K562 (cell line): ENCODE data around the gene UBXN2A. TPM values are rescaled to one million over a fixed set of nuclear protein-coding genes. Genes with fewer than 3 reads are reported as not detected.

ENCODE experiments used
- ARNT ChIP-seq, 2 experiments: fragments of 450-650 bp; IDR thresholded peaks; 2 replicates each; pipeline ENCODE4 v1.6.1; 2016; ENCODE audit warnings: mild to moderate bottlenecking in 1 of 2
- EGR1 ChIP-seq: fragments of 450-650 bp; conservative IDR thresholded peaks from 2 replicates; pipeline ENCODE4 v1.6.1; 2017; ENCODE audit warnings: mild to moderate bottlenecking
- FOXK1 ChIP-seq: sonication (generic); formaldehyde crosslinking; IDR thresholded peaks from 2 replicates; pipeline ENCODE4 v1.8.0; 2022; ENCODE audit warnings: missing genetic modification reagents, mild to moderate bottlenecking, borderline replicate concordance
- HDAC8 ChIP-seq: fragments of 450-650 bp; IDR thresholded peaks from 2 replicates; pipeline ENCODE4 v1.6.1; 2016; ENCODE audit warnings: mild to moderate bottlenecking, missing genetic modification characterization, moderate library complexity, missing compliant biosample characterization
- KAT7 ChIP-seq: sonication (generic); formaldehyde crosslinking; IDR thresholded peaks from 2 replicates; pipeline ENCODE4 v1.8.0; 2022; ENCODE audit warnings: missing genetic modification reagents, mild to moderate bottlenecking, borderline replicate concordance
- NRF1 ChIP-seq, 2 experiments: fragments of 450-650 bp; IDR thresholded peaks in 1 of 2; conservative IDR thresholded peaks in 1 of 2; 2 replicates each; pipeline ENCODE4 v1.6.1; 2014; ENCODE audit warnings: mild to moderate bottlenecking in 2 of 2
- PHF21A ChIP-seq: fragments of 450-650 bp; IDR thresholded peaks from 2 replicates; pipeline ENCODE4 v1.6.1; 2017; ENCODE audit warnings: low read depth, borderline replicate concordance
- POLR2A ChIP-seq: fragments of 450-650 bp; conservative IDR thresholded peaks from 2 replicates; pipeline ENCODE4 v1.6.1; 2016
- ZNF24 ChIP-seq: fragments of 450-650 bp; IDR thresholded peaks from 2 replicates; pipeline ENCODE4 v1.6.1; 2016
- polyA plus RNA-seq, 8 experiments: library from polyadenylated mRNA; depleted of rRNA in 4 of 8; stranded (reverse) in 5 of 8; unstranded in 3 of 8; fragments of >200 nt; fragmentation: Nextera tagmentation in 2 of 8; fragmentation: Illumina TruSeq in 1 of 8; extraction: Ambion mirVana in 2 of 8; extraction: Trizol in 1 of 8; gene quantifications; 2 replicates each; pipeline versions ENCODE4 v1.2.1 to v1.2.3, GENCODE V29; 2011 to 2014; ENCODE audit warnings: inconsistent platforms in 1 of 8, missing spikeins in 1 of 8
- total RNA-seq, 7 experiments: library from RNA; depleted of rRNA in 6 of 7; stranded (reverse); fragments of >200 nt in 6 of 7; fragmentation: Illumina TruSeq in 2 of 7; extraction: Trizol in 2 of 7; gene quantifications; 2 replicates each; pipeline versions ENCODE4 v1.2.1 to v1.2.3, GENCODE V29; 2011 to 2021; ENCODE audit warnings: low replicate concordance in 1 of 7
- TF ChIP-seq, protein P1 (sequence below), 2 experiments: fragments of 450-650 bp; IDR thresholded peaks; 2 replicates each; pipeline ENCODE4 v1.6.1; 2016; ENCODE audit warnings: mild to moderate bottlenecking in 2 of 2, borderline replicate concordance in 1 of 2, low read depth in 1 of 2, moderate library complexity in 1 of 2
- TF ChIP-seq, protein P2 (sequence below): fragments of 200-400 bp; formaldehyde crosslinking; IDR thresholded peaks from 2 replicates; pipeline ENCODE4 v1.6.1; 2017; ENCODE audit warnings: mild to moderate bottlenecking, low read depth, low read length, moderate library complexity
- TF ChIP-seq, protein P3 (sequence below): fragments of 250-450 bp; sonication (Bioruptor Pico); IDR thresholded peaks from 2 replicates; pipeline ENCODE4 v1.9.0; 2021; ENCODE audit warnings: mild to moderate bottlenecking
- TF ChIP-seq, protein P4 (sequence below): fragments of 450-650 bp; IDR thresholded peaks from one replicate; pipeline ENCODE4 v1.6.1; 2018; ENCODE audit warnings: mild to moderate bottlenecking, moderate library complexity; ENCODE audit not compliant: partially characterized antibody

The UBXN2A gene
- total and polyA plus RNA-seq, 9 of the 15 experiments (the other 6 are each of a cell fraction or from before 2014, with no cell fraction given) = 3.4 to 25.6 (median 16.0) TPM

DNA sequence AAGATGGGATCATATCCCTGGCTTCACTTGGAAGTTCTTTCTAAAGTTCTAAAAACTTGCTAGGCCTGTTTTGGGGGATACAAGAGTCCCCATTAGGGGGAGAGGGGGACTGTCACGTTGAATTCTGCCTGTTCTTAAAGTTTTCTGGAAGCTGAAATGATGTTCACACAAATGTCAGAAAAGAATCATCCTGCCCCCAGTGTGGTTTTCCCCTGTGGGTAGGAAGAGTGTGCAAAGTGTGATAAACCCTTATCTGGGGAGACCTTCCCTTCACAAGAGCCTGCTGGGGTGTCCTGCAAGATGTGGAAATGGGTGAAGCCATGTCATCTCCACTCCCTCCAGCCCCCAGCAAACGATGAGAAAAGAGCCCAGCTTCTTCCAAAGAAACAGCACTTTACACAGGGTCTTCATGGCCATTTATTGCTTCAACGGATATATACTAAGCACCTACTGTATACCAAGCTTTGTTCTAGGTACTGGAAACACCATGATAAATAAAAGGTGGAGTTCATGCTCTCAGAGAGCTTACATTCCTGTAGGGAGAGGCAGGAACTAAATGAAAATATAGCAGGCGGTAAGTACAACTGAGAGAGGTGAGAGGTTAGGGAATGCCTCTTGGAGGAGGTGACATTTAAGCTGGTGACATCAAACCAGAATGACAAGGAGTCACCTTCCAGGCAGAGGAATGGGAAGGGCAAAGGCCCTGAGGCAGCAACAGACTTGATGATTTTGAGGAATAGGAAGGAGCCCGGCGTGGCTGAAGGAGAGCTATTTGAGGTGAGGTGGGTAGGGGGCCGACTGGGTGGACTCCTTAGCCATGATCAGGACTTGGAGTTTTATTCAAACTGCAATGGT lies 71.2 kb downstream of the UBXN2A start (continued):
- TF ChIP-seq, protein P1, sequence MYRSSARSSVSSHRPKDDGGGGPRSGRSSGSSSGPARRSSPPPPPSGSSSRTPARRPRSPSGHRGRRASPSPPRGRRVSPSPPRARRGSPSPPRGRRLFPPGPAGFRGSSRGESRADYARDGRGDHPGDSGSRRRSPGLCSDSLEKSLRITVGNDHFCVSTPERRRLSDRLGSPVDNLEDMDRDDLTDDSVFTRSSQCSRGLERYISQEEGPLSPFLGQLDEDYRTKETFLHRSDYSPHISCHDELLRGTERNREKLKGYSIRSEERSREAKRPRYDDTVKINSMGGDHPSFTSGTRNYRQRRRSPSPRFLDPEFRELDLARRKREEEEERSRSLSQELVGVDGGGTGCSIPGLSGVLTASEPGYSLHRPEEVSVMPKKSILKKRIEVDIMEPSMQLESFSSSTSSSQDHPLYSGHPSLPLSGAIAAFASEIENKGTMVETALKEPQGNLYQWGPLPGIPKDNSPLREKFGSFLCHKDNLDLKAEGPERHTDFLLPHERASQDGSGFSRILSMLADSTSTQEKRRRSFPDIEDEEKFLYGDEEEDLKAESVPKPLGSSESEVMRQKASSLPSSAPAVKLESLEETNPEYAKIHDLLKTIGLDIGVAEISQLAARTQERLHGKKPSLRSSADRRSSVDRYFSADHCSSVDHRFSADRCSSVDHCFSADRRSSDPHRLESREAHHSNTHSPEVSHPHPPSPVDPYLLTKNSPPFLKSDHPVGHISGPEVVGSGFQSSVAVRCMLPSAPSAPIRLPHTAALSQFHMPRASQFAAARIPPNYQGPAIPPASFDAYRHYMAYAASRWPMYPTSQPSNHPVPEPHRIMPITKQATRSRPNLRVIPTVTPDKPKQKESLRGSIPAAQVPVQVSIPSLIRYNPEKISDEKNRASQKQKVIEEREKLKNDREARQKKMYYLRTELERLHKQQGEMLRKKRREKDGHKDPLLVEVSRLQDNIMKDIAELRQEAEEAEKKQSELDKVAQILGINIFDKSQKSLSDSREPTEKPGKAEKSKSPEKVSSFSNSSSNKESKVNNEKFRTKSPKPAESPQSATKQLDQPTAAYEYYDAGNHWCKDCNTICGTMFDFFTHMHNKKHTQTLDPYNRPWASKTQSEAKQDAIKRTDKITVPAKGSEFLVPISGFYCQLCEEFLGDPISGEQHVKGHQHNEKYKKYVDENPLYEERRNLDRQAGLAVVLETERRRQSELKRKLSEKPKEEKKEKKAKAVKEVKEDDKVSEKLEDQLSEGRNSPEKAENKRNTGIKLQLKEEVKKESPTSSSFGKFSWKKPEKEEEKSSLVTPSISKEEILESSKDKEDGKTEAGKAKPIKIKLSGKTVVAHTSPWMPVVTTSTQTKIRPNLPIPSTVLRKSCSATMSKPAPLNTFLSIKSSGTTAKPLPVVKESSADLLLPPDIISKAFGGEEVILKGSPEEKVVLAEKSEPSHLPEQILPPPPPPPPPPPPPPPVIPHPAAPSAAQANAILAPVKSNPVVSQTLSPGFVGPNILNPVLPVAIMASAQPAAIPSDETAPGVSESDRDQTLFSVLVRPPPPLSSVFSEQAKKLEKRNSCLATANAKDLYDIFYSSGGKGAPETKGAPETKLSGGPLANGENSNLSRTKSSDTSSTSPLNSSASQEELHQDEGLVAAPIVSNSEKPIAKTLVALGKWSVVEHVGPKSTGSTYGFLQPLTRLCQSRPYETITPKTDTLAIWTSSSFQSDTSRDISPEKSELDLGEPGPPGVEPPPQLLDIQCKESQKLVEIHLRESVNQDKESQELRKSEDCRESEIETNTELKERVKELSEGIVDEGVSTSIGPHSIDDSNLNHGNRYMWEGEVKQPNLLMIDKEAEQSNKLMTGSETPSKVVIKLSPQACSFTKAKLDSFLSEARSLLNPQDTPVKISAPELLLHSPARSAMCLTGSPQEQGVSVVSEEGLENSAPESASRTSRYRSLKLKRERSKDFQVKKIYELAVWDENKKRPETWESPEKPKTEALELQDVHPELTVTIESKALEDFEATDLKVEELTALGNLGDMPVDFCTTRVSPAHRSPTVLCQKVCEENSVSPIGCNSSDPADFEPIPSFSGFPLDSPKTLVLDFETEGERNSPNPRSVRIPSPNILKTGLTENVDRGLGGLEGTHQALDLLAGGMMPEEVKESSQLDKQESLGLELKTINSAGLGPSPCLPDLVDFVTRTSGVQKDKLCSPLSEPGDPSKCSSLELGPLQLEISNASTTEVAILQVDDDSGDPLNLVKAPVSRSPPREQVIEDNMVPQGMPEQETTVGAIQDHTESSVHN (IDR thresholded peaks at IDR 0.05; ENCODE audit: borderline replicate concordance in 1 of 2, low read depth in 1 of 2) = peak in 1 of 2 experiments; percentile 63; a peak in 1 of 4 replicates
- TF ChIP-seq, protein P2, sequence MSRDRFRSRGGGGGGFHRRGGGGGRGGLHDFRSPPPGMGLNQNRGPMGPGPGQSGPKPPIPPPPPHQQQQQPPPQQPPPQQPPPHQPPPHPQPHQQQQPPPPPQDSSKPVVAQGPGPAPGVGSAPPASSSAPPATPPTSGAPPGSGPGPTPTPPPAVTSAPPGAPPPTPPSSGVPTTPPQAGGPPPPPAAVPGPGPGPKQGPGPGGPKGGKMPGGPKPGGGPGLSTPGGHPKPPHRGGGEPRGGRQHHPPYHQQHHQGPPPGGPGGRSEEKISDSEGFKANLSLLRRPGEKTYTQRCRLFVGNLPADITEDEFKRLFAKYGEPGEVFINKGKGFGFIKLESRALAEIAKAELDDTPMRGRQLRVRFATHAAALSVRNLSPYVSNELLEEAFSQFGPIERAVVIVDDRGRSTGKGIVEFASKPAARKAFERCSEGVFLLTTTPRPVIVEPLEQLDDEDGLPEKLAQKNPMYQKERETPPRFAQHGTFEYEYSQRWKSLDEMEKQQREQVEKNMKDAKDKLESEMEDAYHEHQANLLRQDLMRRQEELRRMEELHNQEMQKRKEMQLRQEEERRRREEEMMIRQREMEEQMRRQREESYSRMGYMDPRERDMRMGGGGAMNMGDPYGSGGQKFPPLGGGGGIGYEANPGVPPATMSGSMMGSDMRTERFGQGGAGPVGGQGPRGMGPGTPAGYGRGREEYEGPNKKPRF = no peak
- TF ChIP-seq PHF21A (0 out of 2 replicates have a peak, but pooled peaks have one; percentile 48), POLR2A (peak; percentile 62), NRF1 (conservative IDR thresholded peaks at IDR 0.05 in 1 of 2, IDR thresholded peaks at IDR 0.05 in 1 of 2) (peak; percentile 22 to 28; a peak in 1 of 4 replicates), ZNF24 (peak; percentile 72), ARNT (IDR thresholded peaks at IDR 0.05) (peak; percentile 65 to 90; a peak in 3 of 4 replicates), FOXK1 (no peak), HDAC8 (tag) (no peak), EGR1 (peak; percentile 83), KAT7 (CRISPR knock-in tag) (no peak)
- TF ChIP-seq, protein P3, sequence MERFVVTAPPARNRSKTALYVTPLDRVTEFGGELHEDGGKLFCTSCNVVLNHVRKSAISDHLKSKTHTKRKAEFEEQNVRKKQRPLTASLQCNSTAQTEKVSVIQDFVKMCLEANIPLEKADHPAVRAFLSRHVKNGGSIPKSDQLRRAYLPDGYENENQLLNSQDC = no peak
- TF ChIP-seq, protein P4, sequence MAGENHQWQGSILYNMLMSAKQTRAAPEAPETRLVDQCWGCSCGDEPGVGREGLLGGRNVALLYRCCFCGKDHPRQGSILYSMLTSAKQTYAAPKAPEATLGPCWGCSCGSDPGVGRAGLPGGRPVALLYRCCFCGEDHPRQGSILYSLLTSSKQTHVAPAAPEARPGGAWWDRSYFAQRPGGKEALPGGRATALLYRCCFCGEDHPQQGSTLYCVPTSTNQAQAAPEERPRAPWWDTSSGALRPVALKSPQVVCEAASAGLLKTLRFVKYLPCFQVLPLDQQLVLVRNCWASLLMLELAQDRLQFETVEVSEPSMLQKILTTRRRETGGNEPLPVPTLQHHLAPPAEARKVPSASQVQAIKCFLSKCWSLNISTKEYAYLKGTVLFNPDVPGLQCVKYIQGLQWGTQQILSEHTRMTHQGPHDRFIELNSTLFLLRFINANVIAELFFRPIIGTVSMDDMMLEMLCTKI = no peak
